ENCODE results near the gene SLC43A2. TPM values are rescaled to one million over a fixed set of nuclear protein-coding genes. Genes with fewer than 3 reads are reported as not detected.

Gene SLC43A2
- total and polyA plus RNA-seq, 2 of the 13 experiments (the other 11 are each of a cell fraction or from before 2014, with no cell fraction given) = 7.3 to 20.0 TPM

DNA sequence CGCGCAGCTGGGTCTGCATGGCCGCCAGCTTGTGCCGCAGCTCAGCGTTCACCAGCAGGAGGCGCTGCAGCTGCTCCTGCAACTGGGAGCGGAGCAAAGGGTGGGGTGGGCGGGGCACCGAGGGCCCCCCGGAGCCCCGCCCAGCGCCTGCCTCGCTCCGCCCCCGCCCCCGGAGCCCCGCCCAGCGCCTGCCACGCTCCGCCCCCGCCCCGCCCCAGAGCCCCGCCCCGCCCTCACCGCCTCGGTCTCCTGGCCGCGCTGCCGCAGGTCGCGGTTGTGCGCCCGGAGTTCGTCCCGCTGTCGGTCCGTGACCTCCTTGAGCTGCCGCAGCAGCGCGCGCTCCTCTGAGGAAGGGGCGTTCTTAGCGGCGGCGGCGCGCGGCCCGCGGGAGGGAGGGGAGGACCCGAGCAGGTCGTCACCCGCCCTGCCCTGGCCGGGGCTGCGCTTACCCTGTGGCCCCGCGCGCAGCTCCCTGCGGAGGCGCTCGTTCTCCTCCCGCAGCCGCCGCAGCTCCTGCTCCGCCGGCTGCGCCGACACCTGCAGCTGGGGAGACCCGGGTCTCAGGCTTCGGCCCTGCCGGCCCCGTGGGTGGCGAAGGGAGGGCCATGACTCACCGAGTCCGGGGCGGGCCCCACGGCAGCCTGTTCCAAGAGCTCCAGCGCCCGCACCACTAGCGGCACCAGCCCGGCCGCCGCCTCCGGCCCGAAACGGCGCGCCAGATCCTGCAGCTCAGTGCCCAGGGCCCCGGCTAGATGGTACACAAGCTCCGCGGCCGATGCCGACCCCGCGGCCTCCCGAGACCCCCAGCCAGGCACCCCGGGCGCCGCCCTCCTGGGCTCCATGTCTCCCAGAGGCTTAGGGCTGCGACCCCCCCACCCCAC lies 20.6 kb upstream of the SLC43A2 start (continued):
- peak; percentile 23; the same call in 1 of the 2 replicates for TF ChIP-seq CREB3 (CRISPR knock-in tag; IDR thresholded peaks at IDR 0.05)
- no peak for TF ChIP-seq ZBTB42 (CRISPR knock-in tag; IDR thresholded peaks at IDR 0.05)
- TF ChIP-seq ARNT (IDR thresholded peaks at IDR 0.05) = no peak
- no peak for TF ChIP-seq NFE2L1 (CRISPR knock-in tag; IDR thresholded peaks at IDR 0.05; ENCODE audit: borderline replicate concordance)
- no peak for TF ChIP-seq ZKSCAN5 (CRISPR knock-in tag; IDR thresholded peaks at IDR 0.05)
- TF ChIP-seq NFIB (CRISPR knock-in tag; IDR thresholded peaks at IDR 0.05; ENCODE audit: borderline replicate concordance) = no peak
- TF ChIP-seq, protein P1, sequence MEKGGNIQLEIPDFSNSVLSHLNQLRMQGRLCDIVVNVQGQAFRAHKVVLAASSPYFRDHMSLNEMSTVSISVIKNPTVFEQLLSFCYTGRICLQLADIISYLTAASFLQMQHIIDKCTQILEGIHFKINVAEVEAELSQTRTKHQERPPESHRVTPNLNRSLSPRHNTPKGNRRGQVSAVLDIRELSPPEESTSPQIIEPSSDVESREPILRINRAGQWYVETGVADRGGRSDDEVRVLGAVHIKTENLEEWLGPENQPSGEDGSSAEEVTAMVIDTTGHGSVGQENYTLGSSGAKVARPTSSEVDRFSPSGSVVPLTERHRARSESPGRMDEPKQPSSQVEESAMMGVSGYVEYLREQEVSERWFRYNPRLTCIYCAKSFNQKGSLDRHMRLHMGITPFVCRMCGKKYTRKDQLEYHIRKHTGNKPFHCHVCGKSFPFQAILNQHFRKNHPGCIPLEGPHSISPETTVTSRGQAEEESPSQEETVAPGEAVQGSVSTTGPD (CRISPR knock-in tag; IDR thresholded peaks at IDR 0.05) = no peak
- TF ChIP-seq SCMH1 (CRISPR knock-in tag; IDR thresholded peaks at IDR 0.05; ENCODE audit: borderline replicate concordance) = no peak
- TF ChIP-seq, protein P2, sequence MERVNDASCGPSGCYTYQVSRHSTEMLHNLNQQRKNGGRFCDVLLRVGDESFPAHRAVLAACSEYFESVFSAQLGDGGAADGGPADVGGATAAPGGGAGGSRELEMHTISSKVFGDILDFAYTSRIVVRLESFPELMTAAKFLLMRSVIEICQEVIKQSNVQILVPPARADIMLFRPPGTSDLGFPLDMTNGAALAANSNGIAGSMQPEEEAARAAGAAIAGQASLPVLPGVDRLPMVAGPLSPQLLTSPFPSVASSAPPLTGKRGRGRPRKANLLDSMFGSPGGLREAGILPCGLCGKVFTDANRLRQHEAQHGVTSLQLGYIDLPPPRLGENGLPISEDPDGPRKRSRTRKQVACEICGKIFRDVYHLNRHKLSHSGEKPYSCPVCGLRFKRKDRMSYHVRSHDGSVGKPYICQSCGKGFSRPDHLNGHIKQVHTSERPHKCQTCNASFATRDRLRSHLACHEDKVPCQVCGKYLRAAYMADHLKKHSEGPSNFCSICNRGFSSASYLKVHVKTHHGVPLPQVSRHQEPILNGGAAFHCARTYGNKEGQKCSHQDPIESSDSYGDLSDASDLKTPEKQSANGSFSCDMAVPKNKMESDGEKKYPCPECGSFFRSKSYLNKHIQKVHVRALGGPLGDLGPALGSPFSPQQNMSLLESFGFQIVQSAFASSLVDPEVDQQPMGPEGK (CRISPR knock-in tag; IDR thresholded peaks at IDR 0.05) = peak; percentile 48; the same call in 1 of the 2 replicates
- peak; percentile 28; the same call in 1 of the 2 replicates for TF ChIP-seq ZSCAN25 (CRISPR knock-in tag; IDR thresholded peaks at IDR 0.05)
- TF ChIP-seq, protein P3, sequence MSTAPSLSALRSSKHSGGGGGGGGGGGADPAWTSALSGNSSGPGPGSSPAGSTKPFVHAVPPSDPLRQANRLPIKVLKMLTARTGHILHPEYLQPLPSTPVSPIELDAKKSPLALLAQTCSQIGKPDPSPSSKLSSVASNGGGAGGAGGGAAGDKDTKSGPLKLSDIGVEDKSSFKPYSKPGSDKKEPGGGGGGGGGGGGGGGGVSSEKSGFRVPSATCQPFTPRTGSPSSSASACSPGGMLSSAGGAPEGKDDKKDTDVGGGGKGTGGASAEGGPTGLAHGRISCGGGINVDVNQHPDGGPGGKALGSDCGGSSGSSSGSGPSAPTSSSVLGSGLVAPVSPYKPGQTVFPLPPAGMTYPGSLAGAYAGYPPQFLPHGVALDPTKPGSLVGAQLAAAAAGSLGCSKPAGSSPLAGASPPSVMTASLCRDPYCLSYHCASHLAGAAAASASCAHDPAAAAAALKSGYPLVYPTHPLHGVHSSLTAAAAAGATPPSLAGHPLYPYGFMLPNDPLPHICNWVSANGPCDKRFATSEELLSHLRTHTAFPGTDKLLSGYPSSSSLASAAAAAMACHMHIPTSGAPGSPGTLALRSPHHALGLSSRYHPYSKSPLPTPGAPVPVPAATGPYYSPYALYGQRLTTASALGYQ (CRISPR knock-in tag; IDR thresholded peaks at IDR 0.05) = no peak
- TF ChIP-seq, protein P4, sequence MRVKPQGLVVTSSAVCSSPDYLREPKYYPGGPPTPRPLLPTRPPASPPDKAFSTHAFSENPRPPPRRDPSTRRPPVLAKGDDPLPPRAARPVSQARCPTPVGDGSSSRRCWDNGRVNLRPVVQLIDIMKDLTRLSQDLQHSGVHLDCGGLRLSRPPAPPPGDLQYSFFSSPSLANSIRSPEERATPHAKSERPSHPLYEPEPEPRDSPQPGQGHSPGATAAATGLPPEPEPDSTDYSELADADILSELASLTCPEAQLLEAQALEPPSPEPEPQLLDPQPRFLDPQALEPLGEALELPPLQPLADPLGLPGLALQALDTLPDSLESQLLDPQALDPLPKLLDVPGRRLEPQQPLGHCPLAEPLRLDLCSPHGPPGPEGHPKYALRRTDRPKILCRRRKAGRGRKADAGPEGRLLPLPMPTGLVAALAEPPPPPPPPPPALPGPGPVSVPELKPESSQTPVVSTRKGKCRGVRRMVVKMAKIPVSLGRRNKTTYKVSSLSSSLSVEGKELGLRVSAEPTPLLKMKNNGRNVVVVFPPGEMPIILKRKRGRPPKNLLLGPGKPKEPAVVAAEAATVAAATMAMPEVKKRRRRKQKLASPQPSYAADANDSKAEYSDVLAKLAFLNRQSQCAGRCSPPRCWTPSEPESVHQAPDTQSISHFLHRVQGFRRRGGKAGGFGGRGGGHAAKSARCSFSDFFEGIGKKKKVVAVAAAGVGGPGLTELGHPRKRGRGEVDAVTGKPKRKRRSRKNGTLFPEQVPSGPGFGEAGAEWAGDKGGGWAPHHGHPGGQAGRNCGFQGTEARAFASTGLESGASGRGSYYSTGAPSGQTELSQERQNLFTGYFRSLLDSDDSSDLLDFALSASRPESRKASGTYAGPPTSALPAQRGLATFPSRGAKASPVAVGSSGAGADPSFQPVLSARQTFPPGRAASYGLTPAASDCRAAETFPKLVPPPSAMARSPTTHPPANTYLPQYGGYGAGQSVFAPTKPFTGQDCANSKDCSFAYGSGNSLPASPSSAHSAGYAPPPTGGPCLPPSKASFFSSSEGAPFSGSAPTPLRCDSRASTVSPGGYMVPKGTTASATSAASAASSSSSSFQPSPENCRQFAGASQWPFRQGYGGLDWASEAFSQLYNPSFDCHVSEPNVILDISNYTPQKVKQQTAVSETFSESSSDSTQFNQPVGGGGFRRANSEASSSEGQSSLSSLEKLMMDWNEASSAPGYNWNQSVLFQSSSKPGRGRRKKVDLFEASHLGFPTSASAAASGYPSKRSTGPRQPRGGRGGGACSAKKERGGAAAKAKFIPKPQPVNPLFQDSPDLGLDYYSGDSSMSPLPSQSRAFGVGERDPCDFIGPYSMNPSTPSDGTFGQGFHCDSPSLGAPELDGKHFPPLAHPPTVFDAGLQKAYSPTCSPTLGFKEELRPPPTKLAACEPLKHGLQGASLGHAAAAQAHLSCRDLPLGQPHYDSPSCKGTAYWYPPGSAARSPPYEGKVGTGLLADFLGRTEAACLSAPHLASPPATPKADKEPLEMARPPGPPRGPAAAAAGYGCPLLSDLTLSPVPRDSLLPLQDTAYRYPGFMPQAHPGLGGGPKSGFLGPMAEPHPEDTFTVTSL (CRISPR knock-in tag; IDR thresholded peaks at IDR 0.05; ENCODE audit: borderline replicate concordance) = no peak
- TF ChIP-seq TERF1 (CRISPR knock-in tag; IDR thresholded peaks at IDR 0.05) = no peak
- no peak for TF ChIP-seq ZBTB1 (CRISPR knock-in tag; IDR thresholded peaks at IDR 0.05; ENCODE audit: borderline replicate concordance)

Measured in HepG2 (cell line).